ENCODE measurements around the gene PCA3.

- TF ChIP-seq USF2 (IDR thresholded peaks at IDR 0.05; ENCODE audit: low read length), result no peak
- no peak for TF ChIP-seq CTCF (IDR thresholded peaks at IDR 0.05; ENCODE audit: control extremely low read depth in 1 of 3, insufficient read depth in 1 of 3, low read depth in 1 of 3, low read length in 3 of 3)
Measured at GRCh38 chr9:76725011-76725546, 39.2 kb upstream of the PCA3 start.

Data from H1 (cell line).